Measurements from ENCODE around the gene MARCHF10.

GRCh38 chr17:62652251-62653001 is 155.7 kb downstream of the MARCHF10 start:
- TF ChIP-seq CTCF (IDR thresholded peaks at IDR 0.05; ENCODE audit: poor library complexity) (no peak), EZH2phosphoT487 (IDR thresholded peaks at IDR 0.05; ENCODE audit: low read depth, severe bottlenecking, unreplicated experiment) (no peak)

Measured in hepatocyte (in vitro differentiated cells).